Measurements from ENCODE around the gene GADD45B.

DNA sequence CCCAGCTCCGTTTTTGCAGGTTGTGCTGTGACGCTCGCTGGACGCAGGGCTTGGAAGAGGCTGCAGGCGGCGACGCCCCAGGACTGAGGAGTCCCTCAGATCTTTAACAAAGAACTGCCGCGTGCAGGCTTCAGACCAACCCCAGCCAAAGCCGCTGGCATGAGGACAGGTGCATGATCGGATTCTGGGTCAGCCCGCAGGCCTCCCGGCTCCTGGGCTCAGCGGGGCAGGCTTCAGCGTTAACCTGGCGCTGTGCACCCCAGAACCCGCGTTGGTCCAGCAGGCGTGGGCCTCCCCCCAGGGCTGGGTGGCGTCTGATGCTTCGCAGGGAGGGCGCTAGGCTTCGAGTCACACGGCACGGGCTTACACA, 47.6 kb upstream of the GADD45B start:
- no peak for TF ChIP-seq POLR2AphosphoS5 (IDR thresholded peaks at IDR 0.05; ENCODE audit: low read depth, low read length)
- no peak for TF ChIP-seq TAF1 (IDR thresholded peaks at IDR 0.05; ENCODE audit: borderline replicate concordance, low read depth, low read length)

Data from GM12892 (cell line).